HG03025 (cell line): ENCODE data around the gene PIK3AP1.
A peak's percentile ranks its signal among the peaks of the same experiment; 100 is the strongest.
"Not testable (repeated sequence)": the region's sequence is repeated elsewhere in the genome, so short reads cannot be mapped to it uniquely, and the experiment has no call there.

Experiments
- ATAC-seq: cut with Tn5 transposase; IDR thresholded peaks from one replicate; pipeline ENCODE4 v1.9.1; 2021; ENCODE audit warnings: mild to moderate bottlenecking, moderate library complexity; ENCODE audit not compliant: unreplicated experiment, low FRiP score

PIK3AP1 gene

GRCh38 chr10:96720422-96721206 lies at the start of gene PIK3AP1:
TSS of gene PIK3AP1 (minus strand) at chr10:96720514. CDS start at chr10:96720394, 120 bp downstream.
- peak; percentile 61 for ATAC-seq

GRCh38 chr10:96768136-96768535 lies 47.8 kb upstream of the PIK3AP1 start:
- ATAC-seq, result no peak

- ATAC-seq, result no peak
Observed at GRCh38 chr10:96767611-96768010, 47.3 kb upstream of the PIK3AP1 start.

- ATAC-seq, result no peak
Observed at GRCh38 chr10:96765406-96766240, 45.3 kb upstream of the PIK3AP1 start.

- ATAC-seq, result no peak
Observed at GRCh38 chr10:96764425-96765060, 44.2 kb upstream of the PIK3AP1 start.

GRCh38 chr10:96758423-96758822 lies 38.1 kb upstream of the PIK3AP1 start:
- no peak for ATAC-seq

- ATAC-seq, result no peak
Observed at GRCh38 chr10:96756111-96756903, 36.0 kb upstream of the PIK3AP1 start.

- ATAC-seq, result no peak
Observed at GRCh38 chr10:96753956-96754355, 33.6 kb upstream of the PIK3AP1 start.

GRCh38 chr10:96752375-96752774 lies 32.1 kb upstream of the PIK3AP1 start:
- ATAC-seq, result no peak

GRCh38 chr10:96750316-96750715 lies 30.0 kb upstream of the PIK3AP1 start:
- ATAC-seq, result not testable (repeated sequence)

- ATAC-seq, result peak; percentile 61
Observed at GRCh38 chr10:96747734-96748550, 27.6 kb upstream of the PIK3AP1 start.

- no peak for ATAC-seq
Observed at GRCh38 chr10:96746503-96746902, 26.2 kb upstream of the PIK3AP1 start.

GRCh38 chr10:96745950-96746349 lies 25.6 kb upstream of the PIK3AP1 start:
- ATAC-seq, result no peak

GRCh38 chr10:96743988-96744585 lies 23.8 kb upstream of the PIK3AP1 start:
- no peak for ATAC-seq

- ATAC-seq, result not testable (repeated sequence)
Observed at GRCh38 chr10:96741557-96741956, 21.2 kb upstream of the PIK3AP1 start.

- ATAC-seq, result no peak
Observed at GRCh38 chr10:96740579-96741281, 20.4 kb upstream of the PIK3AP1 start.

- no peak for ATAC-seq
Observed at GRCh38 chr10:96740141-96740540, 19.8 kb upstream of the PIK3AP1 start.

GRCh38 chr10:96737307-96737902 lies 17.1 kb upstream of the PIK3AP1 start:
- ATAC-seq, result not testable (repeated sequence)
